ENCODE results near the gene DARS1.
A peak's percentile ranks its signal among the peaks of the same experiment; 100 is the strongest.

DARS1 gene
- total RNA-seq = 49.9 to 84.5 reads per million in 2 donors

DNA sequence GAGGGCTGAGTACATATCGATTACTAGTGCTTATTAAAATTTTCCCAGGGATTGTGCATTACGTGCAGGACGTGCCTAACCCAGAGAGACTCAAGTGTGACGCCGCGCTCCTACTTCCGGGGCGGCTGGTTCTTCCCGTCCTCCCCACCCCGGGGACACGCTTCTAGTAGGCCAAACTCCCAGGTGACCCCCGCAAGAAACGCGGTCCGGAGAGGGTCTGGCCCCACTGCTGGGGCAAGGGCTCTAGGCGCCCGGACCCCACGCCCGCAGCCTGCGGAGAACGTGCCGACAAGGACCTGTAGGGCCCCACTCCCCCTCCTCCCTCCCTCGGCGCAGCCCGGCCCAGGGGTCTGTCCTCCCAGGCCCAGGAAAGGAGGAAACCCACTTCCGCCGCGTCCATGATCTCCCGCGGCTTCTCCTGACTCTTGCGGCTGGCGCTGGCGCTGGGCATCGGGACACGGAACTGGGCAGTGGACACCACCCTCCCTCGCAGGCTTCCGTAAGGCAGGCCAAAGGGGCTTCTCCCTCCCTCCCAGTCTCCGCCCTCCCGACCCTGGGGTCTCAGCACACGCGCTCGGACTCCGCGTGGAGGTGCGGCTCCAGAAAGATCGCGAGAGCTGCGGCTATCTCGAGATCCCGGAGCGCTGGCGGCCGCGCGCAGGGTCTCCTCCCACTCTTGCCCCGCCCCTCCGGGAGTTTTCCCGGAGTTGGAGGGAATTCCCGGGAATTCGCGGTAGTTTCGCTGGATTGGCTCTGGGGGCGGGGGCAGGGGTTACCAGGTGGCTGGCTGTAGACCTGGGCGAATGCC lies at the start of gene DARS1:
Gene DARS1, minus strand, starts transcription at position 609 of the 808 bp plus-strand sequence. Its CDS starts 158 bp downstream, at position 451.
- peak; percentile 53 to 90 (median 70) for DNase-seq

DNA sequence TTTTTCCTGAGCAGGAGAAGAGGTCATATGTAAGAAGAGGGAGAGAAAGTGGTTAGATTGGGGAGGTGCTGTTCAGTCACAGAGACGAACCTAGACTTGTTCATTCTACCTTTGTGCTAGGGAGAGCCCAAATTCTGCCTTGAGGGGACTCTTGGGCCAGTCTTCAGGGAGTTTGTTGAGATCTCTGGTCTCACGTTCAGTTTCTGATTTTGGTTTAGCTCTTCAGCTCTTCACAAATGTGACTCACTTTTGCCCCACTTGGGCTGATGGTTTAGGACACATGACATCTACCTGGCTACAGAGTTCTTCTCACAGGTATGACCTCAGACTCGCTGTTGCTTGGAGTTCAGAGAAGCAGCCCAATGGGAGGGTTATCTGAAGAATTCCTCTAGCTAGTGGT lies 49.2 kb upstream of the DARS1 start:
- no peak for DNase-seq

DNA sequence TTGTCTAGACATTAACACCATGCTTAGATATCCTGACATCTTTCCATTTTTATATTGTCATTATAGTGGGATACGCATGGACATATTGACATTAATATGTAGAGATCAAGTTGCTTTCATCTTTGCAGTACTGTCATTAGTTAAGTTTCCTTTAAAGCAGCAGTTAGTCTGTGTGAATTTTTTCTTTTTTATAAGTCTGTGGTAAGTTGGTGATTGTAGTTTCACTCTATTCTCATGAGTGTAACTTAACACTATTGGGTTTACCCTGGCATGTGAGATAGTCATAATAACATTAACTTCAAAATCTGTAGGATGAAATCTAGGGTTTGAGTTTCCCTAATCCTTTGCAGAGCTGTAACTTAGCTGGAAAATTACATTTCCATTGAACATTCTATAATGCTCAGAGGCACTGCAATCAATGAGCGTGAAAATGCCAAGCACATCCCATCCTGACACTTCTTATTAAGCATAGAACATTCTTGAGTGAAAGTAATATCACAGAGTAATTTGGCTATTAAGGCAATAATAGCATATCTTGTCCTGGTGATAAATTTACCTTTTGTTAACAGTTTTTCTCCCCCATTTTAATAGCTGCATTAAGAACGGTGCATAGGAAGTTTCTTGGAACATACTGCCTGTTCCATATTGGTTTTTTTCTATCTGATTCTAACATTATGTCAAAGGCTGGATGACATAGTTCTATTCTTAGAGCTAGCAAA lies 47.5 kb upstream of the DARS1 start:
- no peak for DNase-seq

DNA sequence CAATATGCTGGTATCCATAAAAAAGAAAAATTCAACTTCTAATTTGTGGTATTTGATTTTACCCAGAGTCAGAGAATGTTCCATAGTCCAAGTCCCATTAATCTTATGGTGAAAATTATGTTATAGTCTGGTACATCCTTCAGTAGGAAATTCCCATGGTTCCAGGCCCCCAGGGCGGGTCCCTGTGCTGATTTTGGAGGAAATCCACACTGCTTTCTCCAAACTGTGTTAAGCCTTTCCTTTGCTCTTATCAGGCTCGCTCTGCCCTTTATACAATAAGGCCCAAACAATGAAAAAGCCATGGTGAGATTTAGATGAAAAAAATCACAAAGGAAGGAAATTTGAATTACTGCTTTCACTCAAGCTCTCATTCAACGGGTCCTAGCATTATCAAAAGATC lies 46.8 kb upstream of the DARS1 start:
- no peak for DNase-seq

DNA sequence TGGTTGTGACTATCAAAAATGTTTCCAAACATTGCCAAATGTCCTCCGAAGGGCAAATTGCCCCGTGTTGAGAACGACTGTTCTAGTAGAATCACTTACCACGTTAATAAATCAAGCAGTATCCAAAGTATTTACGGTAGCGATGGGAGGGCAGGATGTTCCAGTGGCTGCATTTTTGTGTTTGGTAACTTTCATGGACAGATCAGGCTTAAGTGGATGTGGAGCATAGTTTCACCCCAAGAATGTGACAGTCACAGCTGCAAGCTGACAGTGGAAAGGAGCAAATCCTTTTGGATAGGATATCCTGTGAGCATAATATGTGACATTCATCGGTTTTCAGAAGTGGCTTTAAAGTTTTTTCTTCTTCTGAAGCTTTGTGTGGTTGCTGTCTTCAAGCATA lies 46.3 kb upstream of the DARS1 start:
- no peak for DNase-seq

DNA sequence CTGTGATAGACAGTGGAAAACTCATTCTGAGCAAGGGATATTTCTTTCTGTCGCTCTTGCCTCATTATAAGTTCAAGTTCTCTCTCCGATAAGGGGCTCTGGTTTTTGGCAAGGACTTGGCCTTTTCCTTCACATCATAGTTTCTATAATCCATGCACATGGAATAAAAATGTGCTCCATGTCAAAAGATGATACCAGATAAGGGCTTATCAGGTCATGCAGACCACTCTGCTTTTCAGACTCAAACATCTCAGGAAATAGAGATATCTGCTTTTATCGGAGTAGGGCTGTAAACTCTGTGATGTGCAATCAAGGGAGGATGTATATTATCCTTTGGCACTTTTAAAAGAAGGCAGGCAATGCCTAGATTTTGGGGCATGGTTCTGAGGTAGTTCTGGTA lies 45.0 kb upstream of the DARS1 start:
- DNase-seq = no peak

DNA sequence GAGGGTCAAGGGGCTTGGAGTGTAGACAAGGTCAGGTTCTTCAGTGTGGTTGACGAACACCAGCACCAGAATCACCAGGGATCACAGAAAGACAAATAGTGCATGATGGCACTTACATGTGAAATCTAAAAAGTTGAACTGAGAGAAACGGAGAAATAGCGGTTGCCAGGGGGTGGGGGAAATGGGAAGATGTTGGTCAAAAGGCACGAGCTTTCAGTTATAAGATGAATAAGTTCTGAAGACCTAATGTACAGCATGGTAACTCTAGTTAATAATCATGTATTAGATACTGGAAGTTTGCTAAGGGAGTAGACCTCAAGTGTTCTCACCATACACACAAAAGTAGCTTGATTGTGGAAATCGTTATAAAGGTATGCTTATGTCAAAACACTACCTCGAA lies 43.7 kb upstream of the DARS1 start:
- no peak for DNase-seq

DNA sequence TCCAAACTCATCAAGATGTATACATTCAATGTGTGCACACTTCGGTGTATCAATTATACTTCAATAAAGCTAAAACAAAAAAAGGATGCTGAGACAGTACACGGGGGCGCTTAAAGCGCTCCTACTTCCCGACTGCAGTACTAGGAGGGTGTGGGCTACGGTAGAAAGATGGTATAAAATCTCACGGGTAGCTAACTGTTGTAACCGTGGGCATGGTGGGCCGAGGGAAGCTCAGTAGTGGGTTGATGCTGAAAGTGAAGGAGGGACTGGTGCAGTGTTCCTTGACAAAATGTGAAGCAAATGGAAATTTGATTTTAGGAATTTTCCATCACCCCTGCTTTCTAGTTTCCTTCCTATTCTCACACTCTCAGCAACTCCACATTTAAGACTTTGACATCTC lies 42.6 kb upstream of the DARS1 start:
- no peak for DNase-seq

DNA sequence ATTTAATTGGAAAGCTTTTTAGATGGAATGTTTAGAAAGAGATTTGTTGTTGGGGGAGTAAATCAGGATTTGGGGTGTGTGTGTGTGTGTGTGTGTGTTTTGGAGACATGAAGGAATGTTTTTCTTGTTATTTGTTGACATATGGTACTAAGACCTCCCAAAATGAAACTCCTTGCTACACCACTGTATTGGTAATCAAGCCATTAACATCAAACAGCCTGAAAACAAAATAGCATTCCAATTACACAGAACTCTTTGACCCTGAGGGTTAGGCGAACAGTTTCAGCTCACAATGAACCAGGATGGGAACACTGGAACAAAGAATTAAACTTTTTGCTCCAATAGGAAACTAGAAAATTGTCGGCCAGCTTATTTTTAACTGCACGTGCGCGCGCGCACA lies 41.7 kb upstream of the DARS1 start:
- no peak for DNase-seq

DNA sequence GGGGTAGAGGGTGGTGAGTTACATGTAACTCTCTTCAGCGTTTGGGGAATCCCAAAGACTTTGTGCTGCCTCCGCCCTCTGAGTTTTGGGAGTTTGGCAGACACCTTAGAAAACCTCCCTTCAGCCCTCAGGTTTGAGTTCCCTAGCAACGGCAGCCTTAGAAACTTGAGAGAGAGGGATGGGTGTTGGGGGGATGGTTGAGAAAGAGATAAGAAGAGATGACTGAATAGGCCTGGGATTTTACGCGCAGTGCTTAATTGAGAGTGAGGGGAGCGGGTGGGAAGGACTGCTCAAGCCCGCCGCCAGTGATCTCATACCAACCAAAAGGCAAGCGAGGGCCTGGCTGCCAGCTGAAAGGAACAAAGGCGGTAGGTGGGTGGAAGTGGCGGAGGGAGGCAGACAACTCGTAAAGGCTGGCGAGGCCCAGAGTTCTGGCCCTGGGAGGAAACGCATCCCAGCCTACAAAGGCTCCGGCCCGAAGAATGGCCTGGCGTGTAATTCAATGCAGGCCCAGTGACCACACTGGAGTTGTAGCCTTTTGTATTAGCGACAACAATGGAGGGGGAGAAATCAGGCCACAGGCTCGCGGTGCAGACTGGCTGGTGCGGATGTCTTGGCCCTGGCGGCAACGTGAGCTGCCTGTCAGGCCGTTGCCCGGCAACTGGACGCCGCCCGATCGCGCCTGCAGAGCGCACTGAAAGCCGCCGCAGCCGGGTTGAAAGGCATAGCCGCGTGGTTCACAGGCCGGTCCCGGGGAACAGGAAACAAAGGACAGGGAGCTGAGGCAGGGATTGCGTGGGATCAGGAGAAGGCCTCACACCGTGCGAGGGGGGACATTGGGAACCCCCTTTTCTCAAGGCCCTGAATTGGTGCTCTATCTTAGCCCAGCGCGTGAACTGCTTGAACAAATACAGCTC lies 39.9 kb upstream of the DARS1 start:
- DNase-seq = peak in 1 of 5 experiments; percentile 31

DNA sequence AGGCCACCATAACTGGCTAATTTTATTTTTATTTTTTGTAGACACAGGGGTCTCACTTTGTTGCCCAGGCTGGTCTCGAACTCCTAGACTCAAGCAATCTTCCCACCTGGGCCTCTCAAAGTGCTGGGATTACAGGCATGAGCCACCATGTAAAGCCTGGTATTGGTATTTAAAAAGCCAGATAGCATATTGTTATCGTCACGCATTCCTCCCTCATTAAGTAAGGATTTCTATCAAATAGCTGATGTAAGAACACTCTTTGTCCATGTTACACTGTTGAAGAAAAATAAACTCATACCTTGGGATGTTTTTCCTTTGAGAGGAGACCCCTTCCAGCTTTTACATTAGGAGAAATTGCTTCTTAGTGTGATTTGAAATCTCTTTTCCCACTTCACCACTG lies 39.2 kb upstream of the DARS1 start:
- DNase-seq = no peak

DNA sequence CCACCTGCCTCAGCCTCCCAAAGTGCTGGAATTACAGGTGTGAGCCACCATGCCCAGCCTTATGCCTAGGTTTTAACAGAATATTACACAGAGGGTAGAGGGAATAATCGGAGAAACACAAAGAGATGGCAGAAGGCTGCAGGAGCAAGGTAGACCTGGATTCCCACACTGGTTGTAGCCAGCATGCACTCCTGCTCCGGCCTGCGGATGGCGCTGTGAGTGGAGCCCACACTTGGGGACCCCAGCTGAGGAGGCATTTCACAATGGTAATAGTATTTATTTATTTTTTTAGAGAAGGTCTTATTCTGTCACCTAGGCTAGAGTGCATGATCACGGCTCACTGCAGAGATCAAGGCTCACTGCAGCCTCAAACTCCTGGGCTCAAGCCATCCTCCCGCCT lies 38.8 kb upstream of the DARS1 start:
- no peak for DNase-seq

DNA sequence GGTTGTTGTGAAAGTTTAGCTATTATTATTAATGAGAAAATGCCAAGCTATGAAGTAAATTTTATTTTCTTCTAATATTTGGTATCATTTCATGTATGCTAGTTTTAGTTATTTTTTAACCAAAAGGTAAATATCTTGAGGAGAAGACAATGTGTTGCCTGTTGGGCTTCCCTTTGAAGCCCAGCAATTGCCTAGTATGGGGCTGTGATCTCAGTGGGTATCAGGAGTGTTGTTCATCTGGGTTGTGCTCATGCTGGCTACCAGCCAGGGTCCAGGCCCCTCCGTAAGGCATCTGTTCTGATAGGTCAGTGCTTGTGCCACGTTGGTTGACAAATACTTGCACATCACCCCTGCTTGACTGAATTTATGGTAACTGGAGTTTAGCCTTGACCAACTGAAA lies 38.0 kb upstream of the DARS1 start:
- no peak for DNase-seq

DNA sequence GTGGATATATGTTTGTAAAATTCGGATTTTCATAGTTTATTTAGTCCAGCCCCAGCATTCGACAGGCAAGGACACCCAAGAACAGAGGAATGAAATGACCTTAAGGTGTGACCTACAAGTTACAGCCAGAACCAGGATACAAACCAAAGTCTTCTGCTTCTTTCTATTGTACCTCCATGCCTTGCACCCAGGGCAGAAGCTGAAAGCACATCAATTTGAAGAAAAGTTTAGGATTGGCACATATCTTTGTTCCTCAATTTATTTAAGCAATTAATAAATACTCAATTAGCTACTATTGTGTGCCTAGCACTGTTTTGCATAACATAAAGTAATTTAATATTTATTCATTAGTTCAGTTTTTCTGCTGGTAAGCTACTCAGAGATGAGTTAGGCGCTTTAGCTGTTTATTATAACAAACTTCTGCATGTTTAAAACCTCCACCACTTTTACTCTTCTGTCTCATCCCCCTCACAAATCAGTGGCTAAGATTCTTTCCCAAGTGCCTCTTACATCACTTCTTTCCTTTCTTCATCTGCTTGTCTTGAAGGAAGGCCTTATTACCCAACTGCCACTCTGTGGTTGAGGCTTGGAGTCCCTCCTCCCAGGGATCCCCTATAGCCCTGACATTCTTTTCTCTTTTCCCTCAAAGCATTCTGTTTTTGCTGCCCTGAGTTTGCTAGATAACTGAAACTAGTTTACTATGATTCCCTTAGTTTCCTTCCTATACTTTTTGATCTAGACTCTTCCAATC lies 37.1 kb upstream of the DARS1 start:
- DNase-seq = no peak

DNA sequence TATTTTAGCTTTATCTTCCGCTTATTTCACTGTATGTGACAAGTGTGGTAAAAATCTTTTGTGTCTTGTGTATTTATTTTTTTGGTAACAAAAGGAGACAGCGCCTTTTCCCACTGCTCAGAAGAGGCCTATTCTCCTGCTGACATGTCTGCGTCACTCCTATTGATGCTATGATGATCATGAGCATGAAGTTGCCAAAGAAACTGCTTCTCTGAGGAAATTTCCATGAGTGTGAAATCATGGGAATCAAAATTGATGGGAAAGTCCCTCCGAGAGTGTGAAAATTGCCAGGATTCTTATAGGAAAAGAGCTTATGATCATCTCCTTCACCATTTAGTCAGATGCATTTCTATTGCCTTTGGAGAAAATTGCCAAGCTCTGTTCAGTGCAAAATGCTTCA lies 36.5 kb upstream of the DARS1 start:
- DNase-seq = no peak

DNA sequence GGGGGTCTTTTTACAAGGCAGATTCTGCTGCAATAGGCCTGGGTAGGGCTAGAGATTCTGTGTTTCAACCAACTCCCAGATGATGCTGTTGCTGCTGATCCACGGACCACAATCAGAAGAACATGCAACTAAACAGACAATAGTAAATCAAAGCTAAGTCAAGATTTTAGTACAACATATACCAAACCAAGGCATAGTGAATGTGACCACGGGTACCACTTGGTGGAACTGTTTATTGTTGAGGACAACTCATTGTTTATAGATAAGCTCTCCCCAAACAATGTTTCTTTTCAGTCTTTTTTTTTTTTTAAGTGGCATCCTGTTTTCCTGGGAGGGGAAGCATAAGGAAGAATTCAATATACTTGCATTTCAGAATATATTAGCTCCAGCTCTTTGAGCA lies 36.0 kb upstream of the DARS1 start:
- DNase-seq = no peak

DNA sequence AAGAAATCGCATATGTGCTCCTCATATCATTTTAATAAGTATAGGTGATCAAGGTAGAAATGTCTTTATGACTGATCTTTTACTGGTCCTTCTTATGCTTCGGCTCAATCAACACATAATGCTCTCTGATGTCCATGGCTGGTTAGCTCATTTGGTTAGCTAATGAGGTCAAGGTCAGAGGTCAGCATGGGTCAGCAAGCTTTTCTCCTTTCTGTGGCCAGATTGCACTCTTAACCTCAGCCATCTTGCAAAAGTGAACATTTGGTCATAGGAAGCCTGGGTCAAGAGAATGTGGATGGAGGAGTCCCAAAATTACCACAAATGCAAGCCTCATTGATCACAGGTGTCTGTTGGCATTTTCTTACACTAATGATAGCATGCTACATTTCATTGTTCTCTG lies 35.4 kb upstream of the DARS1 start:
- no peak for DNase-seq

DNA sequence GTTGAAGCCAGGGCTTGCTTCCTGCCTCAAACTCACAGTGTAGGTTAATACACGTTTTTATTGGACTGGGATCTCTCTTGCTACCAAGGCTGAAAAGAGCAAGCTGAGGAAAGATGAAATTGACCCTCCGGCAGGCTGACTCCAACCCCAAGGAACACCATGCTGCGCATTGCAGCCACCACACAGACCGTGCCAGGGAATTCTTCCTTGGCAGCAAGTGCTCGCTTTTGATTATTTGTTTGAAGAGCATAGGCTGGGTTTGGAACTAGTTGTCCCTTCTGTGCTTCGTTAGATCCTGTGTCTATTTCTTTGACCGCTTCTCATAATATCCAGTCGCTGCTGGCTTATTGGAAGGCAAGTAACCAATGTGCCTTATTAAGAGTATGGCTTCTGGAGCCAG lies 34.4 kb upstream of the DARS1 start:
- no peak for DNase-seq

DNA sequence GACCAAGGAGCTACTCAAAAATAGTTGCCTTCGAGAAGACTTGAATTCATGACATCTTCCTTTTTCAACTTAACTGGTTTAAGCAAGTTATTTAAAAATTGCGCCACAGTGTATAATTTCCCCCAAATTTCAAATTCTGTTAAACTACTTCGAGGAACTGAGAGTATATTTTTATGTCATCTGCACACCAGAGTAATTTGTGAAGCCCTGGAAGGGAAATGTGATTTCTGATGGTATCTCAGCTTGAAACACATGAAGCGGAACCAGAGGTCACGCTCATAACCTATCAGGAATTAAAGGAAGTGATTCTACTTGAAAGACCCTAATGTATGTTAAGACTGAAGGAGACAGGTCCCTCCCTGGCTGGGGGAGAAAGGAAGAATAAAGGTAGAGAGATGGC lies 33.9 kb upstream of the DARS1 start:
- peak in 1 of 5 experiments; percentile 56 for DNase-seq

DNA sequence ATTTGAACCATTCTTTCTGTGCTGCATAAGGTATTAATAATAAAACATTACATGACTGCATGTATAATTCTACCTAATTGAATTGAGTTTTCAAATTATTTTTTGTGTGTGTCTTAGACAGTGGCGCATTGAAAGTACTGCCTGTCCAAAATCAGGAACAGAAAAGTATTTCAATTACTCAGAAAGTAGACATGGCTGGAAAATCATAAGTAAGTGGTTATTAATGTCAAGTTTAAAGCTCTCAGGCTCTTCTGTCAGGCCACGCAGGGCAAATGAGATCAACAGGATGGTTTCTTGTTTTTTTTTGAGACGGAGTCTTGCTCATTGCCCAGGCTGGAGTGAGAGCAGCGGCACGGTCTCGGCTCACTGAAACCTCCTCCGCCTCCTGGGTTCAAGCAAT lies 32.4 kb upstream of the DARS1 start:
- no peak for DNase-seq

DNA sequence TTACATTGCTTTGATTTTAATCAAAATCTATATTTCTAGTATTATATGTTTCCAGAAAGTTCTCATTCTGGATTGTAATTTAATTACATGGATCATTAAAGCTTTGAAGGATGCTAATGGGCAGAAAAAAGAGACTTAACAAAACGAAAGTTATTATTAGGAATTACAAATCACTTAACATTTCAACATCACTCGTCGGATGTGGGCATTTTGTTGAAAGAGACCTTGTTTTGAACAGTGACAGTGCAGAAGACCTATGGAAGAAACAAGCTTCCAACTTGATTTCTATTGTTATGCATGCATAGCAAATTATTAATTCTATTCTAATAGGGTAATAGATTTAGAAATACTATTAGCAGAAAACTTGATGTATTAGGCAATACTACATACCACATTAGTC lies 31.4 kb upstream of the DARS1 start:
- no peak for DNase-seq

DNA sequence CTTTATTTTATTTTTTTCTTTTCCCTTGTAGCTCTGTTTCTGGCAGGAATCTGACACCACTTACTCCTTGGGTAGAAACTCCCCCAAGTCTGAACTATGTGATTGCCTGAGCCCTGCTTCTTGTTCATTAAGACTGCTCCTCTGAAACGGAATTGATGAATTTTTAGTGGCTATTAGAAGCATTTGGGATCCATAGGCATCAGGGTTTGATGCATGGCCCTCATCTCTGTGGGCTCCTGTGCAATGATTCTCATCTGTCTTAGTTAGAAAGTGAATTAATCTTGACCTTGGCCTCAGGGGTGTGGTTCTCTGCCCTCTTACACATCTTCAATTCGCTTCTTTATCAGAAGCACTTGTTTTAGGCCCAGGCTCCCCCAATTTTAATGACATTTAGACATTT lies 31.0 kb upstream of the DARS1 start:
- no peak for DNase-seq

DNA sequence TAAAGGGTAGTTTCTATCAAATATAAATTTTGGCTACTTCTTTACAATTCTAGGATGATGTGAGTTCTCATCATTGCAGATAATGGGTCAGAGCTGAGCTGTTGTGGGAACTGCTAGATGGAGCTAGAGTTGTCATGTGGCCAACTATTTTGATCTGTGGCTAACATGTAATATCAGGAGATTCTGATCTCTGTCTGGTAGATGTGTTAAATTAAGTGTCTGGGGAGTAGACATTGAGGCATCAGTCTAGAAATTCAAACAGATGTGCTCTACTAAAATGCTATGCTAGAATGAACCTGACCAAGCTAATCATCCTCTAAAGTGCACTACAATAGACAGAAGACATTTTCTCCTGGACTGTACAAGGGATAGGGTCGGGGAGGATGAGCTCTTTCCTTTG lies 30.3 kb upstream of the DARS1 start:
- DNase-seq = peak in 1 of 5 experiments; percentile 57
